NCI-H146 (cell line): Measurements from ENCODE around the gene TNMD.
A peak's percentile ranks its signal among the peaks of the same experiment; 100 is the strongest.
"Not testable (repeated sequence)": the region's sequence is repeated elsewhere in the genome, so short reads cannot be mapped to it uniquely, and the experiment has no call there.

Experiments used
- DNase-seq: peaks from one replicate; lab custom pipeline; 2025; lab: John Stamatoyannopoulos, UW

Gene TNMD

DNA sequence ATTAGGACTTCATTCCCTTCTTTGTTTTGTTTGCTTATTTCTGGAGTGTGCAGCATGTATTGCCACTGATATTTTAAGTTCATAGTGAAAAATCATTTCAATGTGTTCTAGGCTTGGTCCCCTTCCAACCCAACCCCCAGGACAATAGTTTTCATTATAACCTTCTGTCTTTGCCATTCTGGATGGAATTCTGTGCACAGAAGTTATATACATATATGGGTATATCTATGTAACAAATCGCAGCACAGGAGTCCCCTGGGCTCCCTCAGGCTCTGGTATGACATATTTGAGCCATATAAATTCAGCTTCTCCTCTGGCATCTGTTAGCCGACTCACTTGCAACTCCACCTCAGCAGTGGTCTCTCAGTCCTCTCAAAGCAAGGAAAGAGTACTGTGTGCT lies at the start of gene TNMD:
Gene TNMD, plus strand, starts transcription at position 326 of the 400 bp plus-strand sequence. CDS start 83 bp downstream, outside the sequence.
- DNase-seq, result no peak

DNA sequence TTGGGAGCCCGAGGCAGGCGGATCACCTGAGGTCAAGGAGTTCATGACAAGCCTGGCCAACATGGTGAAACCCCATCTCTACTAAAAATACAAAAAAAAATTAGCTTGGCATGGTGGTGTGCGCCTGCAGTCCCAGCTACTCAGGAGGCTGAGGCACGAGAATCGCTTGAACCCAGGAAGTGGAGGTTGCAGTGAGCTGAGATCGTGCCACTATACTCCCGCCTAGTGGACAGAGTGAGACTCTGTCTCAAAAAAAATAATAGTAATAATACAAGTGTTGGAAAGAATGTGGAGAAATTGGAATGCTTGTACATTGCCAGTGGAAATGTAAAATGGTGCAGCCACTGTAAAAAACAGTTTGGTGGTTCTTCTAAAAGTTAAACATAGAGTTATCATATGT lies 19.2 kb upstream of the TNMD start:
- not testable (repeated sequence) for DNase-seq

DNA sequence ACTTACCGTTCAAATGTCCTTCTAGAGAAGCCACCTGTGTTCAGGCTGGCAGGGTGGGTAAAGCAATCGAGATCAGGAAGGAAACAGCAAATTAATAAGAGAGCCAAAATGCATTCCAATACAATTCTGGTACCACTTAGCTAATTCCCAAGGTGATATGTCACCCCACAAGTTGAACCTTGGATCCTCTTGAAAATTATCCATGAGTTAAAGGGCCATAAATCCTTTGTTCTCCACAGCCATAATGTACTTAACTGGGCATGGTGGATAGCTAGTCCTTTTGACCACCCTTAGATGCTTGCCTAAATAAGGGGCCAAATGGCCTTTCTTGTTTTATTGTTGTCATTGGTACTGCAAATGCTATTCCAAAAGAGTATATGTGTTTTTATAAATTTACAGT lies 2.0 kb downstream of the TNMD start:
- DNase-seq, result no peak

DNA sequence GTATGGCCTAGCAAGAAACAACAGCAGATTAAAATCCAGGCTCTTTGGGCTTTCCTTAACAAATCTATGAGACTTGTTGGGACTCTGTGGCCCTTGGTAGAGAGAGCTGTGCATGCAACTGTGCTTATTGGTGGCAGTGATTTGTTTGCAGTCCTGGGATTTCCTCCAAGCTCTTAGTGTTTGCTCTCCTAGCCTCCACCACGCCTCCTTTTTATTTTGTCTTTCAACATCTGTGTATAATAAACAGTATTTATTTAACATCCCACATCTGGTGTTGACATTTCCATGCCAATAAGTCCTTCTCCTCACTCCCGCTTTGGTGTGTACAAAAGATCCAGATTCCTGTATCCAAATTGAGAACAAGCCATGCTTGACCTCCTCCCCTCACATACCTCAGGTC lies 3.1 kb downstream of the TNMD start:
- DNase-seq, result no peak

DNA sequence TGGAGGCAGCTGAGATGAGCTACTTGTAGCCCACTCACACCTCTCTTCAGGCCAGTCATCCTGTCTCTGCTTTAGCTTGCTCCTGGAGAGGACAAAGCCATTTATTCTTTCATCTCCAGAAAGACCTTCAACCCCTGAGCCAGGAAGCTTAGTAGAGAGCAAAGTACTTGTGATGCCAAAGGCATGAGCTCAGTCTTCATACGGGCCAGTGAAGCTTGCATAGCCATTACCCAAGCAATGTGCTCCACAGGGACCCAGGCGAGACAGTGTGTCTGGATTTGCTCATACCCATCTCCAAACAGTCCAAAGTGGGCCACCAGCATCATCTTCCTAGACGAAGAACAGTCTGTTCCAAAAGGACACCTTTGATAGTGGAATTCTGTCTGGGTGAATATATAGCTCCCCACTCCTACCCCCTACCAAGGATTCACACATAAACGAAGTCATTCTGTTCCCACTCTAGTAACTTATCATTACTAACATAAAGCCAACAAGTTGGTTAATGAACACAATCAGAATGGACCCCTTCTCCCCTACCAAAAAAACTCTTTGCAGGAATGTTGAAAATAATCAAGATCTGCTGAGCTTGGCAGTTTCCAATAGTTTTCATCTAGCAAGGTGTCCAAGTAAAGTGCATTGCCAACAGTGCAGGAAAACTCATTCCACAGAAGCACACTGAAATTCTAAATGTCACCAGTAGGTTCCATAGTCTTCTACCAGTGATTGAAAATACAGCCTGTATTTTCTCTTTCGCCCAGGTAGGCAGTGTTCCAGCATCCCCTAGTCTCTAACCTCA lies 6.7 kb downstream of the TNMD start:
- DNase-seq, result no peak

DNA sequence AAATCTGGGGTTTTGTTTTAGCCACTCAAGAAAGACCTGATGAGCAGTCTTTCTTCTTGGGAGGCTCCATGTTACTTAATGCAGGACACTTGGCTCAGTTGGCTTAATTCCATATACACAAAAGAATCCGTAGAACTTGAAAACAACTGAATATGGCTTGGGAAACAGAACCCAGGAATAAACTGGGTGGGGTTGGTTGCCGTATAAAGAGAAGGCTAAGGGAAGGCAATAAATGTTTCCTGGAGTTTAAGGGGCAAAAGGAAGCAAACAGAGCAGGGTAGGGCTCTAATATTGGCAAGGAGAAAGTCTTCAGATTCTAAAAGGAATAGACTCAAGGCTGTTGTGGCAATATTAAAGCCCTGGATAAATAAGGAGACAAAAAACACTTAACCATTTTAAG lies 8.4 kb downstream of the TNMD start:
- no peak for DNase-seq

DNA sequence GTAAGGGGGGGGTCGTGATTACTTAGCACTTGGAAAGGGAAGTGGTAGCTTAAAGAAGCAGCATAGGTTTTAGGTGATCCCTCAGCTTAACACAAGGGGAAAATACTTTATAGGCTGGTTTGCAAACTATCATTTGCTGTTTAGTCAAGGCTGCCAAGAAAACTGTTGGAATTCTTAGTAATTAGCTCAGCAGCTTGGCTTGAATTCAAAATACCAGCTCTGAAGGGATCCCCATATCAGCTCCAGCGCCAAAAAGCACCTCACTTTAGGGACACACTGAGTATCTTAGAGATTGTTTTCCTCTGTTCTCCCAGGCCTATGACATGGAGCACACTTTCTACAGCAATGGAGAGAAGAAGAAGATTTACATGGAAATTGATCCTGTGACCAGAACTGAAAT lies 8.8 kb downstream of the TNMD start:
- no peak for DNase-seq

DNA sequence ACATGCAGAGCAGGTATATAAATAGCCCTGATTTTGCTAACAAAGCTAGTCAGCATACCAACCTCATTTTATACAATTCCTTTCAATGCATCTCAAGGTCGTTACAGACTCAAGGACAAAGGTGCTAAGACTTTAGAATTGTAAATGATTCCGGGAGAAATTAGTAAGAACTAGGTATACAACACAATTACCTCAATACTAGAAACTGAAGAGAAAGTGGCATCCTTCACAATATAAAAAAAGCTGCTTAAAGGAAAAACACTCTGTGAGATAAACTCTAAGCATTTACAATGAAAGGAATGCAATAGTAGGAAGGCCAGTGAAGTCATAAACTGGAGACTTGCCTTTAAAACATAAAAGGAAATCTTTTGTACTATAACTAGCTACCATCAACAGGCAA lies 11.9 kb downstream of the TNMD start:
- no peak for DNase-seq

DNA sequence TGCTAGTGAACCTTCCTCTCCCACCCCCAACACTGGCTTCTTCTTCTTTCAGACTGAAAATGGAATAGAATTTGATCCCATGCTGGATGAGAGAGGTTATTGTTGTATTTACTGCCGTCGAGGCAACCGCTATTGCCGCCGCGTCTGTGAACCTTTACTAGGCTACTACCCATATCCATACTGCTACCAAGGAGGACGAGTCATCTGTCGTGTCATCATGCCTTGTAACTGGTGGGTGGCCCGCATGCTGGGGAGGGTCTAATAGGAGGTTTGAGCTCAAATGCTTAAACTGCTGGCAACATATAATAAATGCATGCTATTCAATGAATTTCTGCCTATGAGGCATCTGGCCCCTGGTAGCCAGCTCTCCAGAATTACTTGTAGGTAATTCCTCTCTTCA lies 14.7 kb downstream of the TNMD start:
- no peak for DNase-seq

DNA sequence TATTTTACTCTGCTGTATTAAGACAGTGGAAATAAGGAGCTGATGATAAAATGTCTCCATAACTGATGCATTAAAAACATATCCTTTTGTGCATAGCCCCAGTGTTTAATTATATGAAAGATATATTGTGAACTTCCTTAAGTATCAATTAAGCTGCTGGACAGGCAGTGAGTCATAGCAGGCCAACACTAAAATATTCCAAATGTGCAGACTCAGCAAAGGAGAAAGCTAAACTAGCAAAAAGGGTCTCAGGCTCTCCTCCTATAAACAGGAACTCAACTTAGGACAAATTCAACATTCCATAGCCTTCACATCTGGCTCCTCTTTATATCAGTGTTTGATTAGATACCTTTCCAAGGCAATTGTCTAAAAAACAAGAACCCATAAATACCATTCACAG lies 15.6 kb downstream of the TNMD start:
- no peak for DNase-seq

DNA sequence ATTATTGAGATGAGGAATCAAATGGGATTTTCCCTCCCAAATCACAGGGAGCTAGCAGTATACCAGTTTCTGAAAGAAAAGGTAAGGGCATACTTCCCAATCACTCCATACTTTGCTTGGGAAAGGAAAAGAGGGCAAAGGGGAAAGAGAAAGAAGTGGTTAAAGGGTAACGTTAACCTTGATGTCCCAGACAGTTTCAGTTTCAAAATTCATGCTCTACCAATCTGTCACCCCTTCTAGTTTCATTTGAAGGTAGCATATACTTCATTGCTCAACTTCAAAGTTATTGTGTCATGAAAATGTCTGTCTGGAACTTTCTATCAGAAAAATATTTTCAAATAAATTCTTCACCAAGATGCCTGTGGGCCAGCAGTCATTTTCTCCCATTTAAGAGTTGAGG lies 16.0 kb downstream of the TNMD start:
- no peak for DNase-seq

DNA sequence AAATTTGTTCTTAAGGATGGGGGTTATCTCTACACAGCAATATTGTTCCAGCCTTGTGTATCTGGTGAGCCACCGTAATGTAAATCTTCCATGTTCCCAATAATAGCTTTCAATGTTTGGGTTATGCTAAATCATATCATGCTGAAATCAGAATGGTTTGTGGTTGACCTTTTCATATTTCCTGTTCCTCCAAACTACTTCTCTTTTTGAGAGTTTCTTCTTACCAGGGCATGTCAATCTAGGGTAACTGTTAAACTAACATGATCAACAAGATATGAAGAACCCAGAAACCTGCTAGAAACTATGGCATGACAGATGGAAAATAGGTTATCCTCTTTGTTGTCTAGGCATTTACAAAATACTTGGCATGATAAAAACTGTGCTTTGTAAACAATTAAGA lies 22.0 kb downstream of the TNMD start:
- no peak for DNase-seq

DNA sequence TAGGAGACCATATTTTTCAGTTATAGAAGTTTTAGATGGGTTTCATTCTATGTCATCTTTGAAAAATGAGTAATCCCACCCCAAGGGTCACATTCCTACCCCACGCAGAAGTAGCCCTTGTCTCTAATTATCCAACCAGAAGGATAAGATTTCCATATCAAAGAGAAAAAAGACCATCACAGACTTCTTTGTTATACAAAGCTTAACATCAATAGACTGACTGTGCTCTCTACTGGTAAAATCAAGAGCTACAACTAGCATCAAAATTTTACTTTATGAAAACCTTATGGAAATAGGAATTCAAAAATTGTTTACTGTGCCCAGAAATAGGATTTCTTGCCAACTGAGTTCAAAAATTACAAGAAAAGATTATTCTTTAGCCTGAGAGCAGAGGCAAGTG lies 24.9 kb downstream of the TNMD start:
- no peak for DNase-seq

DNA sequence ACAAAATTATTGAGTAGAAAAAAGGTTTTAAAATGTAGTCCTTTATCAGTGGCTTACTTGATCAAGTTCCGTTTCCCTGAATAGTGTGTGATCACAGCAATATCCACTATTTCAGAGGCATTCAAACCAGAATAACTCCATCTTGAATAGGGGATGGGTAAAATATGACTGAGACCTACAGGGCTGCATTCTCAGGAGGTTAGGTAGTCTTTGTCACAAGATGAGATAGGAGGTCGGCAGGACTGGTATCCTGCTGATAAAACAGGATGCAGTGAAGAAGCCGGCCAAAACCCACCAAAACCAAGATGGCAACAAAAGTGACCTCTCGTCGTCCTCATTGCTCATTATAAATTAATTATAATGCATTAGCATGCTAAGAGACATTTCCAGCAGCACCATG lies 27.2 kb downstream of the TNMD start:
- no peak for DNase-seq

DNA sequence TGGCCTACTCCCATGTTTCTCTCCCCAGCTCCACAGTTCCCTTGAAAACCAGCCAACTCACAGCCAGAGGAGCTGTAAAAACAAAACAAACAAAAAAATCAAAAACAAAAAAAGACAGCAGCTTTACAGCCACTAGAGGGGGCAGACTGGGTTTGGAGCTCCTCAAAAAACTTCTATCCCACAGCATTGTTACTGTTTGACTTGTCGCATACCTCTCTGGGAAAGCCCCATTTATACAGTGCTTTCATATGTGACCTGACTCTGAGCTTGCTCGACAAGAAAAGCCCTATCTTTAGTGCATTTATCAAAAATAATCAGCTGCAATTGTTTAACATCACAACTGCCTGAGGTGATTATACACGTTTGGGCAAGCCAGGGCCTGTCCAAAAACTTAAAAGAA lies 30.3 kb downstream of the TNMD start:
- peak; percentile 4 for DNase-seq

DNA sequence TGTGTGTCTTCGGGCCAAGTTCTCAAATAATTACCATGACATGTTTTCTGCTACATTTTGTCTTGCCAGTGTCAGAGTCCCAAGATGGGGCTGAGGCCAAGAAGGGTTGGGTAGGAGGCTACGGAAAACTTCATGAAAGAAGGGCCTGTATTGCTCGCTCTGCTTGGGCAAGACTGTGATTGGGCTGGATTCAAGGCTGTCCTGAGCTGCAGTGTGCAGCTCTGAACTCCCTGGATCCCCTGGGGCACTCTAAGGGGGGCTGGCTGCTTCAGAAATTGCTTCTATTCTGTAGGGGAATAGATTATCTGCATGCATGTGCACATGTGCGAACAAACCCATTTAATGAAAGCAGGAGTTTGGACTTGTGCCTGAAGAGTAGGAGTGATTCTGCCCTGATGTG lies 38.3 kb downstream of the TNMD start:
- DNase-seq, result no peak

DNA sequence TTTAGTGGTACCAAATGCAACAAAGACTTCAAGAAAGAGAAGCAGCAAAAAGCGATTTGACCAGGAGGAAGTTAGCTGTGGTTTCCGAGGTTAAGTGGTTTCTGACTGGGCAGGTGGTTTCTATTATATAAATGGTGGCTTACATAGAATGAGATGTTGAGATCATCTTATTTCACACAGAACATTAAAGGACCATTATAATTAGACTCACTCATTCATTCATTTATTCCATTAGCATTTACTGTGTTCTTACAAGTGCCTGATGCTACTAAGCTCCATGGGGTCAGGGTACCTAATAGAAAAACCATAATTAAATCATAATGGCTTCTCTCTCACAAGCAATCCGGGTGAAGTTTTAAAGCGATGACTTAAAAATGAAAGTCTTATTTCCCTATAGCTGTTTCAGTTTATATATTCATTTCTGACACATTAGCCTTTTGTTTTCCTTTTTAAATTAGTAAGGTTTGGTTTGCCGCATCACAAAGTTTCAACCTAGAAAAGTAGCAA lies 41.3 kb downstream of the TNMD start:
- no peak for DNase-seq

DNA sequence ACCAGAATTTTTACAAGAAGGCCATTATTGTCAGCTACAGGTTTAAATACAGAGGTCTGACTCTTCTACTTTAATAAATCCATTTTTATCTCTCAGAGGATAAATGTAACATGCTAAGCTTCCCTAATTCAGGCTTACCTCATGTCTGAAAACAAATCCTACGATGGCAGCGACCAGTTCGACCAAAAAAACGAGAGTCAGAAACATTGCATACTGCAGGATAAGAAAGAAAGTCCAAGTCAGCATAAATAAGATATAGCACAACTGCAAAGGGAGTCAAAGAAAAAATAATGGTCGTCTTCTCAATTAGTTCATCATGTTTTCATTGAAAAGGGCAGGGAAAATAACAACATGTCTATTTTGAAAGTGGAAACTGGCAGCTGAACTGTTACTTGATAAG lies 50.3 kb downstream of the TNMD start:
- no peak for DNase-seq

DNA sequence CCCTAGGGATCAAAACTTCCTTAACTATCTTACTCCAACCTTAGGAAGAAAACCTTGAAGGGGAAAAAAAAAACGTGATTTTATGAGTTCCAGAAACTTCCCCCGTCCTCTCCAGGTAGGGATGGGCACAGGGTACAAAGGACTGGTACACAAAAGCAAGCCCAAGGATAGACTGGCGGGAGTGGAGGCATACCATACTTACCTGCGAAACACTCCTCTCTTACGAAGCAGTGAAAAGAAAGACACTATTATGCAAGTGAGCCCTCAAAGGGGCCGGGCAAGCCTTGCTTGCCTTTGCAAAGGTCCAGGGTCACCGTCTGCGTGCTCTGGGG lies 51.2 kb downstream of the TNMD start:
- no peak for DNase-seq

DNA sequence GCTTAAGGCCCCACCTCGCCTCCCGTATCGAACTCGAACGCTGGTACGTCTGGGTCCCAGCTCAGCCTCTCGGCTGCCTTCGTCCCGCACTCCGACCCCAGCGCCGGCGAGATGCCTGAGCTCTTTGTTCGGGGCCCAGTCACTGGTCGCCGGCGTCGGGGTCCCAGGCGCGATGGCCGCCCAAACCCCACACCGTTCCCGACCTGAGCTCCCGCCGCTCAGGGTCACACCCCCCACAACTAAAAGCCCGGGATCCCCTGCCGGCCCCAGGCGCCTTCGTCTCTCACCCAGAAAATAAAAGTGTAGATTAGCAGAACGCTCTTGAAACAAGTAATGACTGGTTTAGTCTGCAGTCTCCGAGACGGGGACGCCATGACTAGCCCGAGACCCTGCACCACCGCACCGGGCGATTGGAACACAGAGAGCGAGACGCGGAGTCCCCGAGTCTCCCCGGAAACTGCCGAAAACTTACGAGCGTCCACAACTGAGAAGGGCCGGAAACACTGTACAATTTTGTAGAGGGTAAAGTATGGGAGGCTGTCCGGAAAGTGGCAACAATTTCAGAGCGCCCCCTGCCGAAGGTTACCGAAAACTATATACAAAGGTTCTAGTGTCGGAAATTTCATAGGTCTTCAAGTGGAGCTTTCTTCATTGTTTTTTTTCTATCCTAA lies 51.7 kb downstream of the TNMD start, which contains the start of gene TSPAN6:
Gene TSPAN6, minus strand, starts transcription at position 486 of the 671 bp plus-strand sequence. Its CDS starts 112 bp downstream, at position 374.
- peak; percentile 88 for DNase-seq

DNA sequence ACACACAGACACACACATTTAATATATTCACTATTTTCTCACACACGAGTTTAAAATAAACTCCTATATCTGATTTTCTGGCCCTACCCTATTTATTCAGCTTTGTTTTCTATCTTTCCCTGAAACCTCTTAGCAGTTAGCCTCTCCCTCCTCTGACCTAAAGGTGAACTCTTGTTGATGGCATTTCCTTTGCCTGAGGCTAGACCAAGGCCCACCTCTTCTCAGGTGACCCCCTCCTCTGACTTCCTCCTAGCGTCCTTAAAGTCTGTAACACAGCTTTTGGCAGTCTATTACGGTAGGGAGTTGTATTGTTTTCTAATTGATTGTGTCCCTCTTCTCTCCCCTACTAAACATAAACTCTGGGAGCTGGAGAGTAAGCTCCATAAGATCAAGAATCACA lies 57.6 kb downstream of the TNMD start:
- DNase-seq, result no peak

DNA sequence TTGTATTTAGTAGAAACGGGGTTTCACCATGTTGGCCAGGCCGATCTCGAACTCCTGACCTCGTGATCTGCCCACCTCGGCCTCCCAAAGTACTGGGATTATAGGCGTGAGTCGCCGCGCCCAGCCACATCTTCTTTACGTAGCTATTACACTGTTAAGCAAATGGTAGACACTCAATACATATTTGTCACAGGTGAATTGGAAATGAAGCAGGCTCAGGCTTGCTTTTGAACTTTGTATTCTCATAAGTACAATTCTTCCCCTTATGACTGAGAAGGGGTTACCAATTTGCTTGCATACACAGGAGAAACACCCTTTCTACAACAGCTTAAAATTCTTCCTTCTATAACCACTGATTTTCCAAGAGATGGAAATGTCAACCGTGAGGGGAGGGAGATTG lies 58.5 kb downstream of the TNMD start:
- no peak for DNase-seq
